Breast epithelium (tissue), 3 donors: ENCODE measurements around the gene NBDY.

Experiments used
- POLR2AphosphoS5 ChIP-seq, 3 donors: sonication (generic); formaldehyde crosslinking; IDR thresholded peaks; one replicate each; pipeline ENCODE4 v1.6.1; 2017; ENCODE audit warnings: antibody characterized with exemption in 3 of 3
- TF ChIP-seq, protein P1 (sequence below), 3 donors: fragments of 450-650 bp; IDR thresholded peaks; one replicate each; pipeline ENCODE4 v1.5.1; 2016 to 2017; ENCODE audit warnings: antibody characterized with exemption in 3 of 3, mild to moderate bottlenecking in 3 of 3, moderate library complexity in 3 of 3

DNA sequence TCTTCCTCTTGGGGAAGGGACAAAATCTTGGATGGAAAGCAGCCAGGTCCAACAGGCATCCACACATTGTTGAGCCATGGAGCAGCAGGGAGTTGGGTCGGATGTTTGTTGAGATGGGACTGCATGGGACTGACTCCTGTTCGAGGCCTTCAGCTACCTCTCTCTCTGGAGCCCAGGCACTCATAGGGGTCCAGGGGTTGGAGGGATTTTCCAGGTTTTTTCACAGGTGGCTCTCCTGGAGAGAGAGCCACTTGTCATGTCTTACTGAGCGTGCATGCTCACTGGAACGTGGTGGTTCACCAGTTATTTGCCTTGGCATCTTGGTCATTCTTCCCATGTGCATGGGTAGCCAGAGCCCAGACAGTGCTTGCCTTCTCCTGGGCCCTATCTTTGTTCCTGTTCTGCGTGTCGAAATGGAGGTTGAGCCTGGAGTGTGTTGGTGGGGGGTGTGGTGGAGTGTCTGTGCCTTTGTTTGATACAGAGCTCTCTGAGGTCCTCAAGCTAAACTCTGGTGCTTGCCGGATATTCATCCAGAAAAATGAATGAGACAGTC lies 60.6 kb downstream of the NBDY start:
- TF ChIP-seq, protein P1, sequence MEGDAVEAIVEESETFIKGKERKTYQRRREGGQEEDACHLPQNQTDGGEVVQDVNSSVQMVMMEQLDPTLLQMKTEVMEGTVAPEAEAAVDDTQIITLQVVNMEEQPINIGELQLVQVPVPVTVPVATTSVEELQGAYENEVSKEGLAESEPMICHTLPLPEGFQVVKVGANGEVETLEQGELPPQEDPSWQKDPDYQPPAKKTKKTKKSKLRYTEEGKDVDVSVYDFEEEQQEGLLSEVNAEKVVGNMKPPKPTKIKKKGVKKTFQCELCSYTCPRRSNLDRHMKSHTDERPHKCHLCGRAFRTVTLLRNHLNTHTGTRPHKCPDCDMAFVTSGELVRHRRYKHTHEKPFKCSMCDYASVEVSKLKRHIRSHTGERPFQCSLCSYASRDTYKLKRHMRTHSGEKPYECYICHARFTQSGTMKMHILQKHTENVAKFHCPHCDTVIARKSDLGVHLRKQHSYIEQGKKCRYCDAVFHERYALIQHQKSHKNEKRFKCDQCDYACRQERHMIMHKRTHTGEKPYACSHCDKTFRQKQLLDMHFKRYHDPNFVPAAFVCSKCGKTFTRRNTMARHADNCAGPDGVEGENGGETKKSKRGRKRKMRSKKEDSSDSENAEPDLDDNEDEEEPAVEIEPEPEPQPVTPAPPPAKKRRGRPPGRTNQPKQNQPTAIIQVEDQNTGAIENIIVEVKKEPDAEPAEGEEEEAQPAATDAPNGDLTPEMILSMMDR (IDR thresholded peaks at IDR 0.05) = no peak
- no peak for TF ChIP-seq POLR2AphosphoS5 (IDR thresholded peaks at IDR 0.05)
